GM18505 (cell line): Measurements from ENCODE around the gene CLDN6.
"Not testable (repeated sequence)": the region's sequence is repeated elsewhere in the genome, so short reads cannot be mapped to it uniquely, and the experiment has no call there.

Experiments
- ATAC-seq: cut with Tn5 transposase; IDR thresholded peaks from one replicate; pipeline ENCODE4 v1.9.1; 2021; ENCODE audit not compliant: unreplicated experiment
- POLR2A ChIP-seq: IDR thresholded peaks from 4 replicates; pipeline ENCODE4 v1.6.1; 2011; ENCODE audit warnings: borderline replicate concordance; ENCODE audit not compliant: insufficient read depth, insufficient read length; ENCODE audit errors: extremely low read depth

Gene CLDN6

DNA sequence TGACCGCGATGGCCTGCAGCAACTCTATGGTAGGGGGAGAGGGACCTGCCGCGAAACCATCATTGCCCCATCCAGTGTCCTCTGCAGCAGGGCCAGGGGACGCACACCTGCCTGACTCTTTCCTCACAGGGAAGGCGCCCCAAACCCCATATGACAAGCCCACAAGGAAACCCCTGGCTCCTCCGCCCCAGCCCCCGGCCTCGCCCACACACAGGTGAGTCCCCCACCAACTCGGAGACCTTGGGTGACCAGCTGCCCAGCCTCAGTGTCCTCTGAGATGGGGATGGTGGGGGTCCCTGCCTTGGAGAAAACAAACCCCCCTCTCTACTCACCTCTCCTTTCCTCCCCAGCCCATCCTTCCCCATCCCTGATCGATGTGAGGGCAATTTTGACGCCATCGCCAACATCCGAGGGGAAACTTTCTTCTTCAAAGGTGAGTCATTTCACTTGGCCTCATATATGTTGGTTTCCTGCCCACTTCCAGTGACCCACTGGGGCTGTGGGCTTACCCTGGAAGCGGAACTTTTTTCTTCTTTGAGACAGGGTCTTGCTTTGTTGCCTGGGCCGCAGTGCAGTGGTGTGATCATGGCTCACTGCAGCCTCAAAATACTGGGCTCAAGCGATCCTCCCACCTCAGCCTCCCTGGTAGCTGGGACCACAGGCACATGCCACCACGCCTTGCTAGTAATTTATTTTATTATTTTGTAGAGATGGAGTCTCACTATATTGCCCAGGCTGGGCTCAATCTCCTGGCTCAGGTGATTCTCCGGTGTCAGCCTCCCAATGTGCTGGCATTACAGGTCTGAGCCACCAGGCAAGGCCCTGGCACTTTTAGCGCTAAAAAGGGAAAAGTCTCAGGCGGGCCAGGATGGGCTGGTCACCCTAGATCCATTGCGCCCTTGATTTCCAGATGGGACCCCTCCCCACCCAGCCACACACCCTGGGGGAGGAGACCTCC lies 39.5 kb upstream of the CLDN6 start:
- ATAC-seq = no peak
- no peak for TF ChIP-seq POLR2A

DNA sequence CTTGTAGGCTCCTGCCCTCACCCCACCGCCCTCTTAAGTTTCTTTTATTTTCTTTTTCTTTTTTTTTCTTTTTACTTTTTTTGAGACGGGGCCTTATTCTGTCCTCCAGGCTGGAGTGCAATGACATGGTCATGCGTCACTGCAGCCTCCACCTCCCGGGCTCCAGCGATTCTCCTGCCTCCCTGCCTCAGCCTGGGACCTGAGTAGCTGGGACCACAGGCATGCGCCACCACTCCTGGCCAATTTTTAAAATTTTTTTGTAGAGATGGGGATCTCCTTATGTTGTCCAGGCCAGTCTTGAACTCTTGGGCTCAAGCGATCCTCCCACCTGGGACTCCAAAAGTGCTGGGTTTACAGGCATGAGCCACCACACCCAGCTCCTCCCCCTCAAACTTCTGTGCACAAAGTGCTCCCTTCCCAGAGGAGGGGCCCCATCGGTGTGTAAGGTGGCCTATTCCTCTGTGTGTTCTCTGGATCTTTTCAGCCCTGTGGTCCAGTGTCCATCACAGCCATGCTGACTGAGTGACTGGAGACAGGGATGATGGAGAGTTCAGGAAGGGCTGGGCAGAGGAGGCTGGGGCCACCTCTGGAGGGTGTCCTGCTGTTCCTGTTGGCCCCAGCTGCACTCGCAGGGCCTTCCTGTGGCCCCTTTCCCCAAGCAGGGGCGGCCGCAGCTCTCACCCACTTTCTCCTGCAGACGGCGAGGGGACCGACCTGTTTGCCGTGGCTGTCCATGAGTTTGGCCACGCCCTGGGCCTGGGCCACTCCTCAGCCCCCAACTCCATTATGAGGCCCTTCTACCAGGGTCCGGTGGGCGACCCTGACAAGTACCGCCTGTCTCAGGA lies 38.6 kb upstream of the CLDN6 start:
- no peak for TF ChIP-seq POLR2A
- ATAC-seq = no peak

DNA sequence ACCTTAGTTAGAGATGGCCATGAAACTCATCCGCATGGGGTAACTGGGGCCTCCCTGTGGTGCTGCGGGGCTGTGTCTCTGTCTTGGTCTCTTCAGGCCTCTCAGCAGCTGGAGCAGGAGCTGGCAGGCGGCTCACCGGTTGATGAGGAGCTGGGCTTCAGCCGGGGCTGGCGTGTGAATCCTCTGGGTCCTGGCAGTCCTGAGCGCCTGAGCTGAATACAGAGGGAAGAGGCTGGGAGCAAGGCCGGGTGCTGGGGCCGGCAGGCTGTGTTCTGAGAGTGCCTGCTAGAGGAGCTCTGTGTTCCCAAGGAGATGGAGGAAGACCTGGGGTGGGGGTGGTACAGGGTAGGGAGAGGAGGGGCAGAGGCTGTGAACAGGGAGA lies 37.7 kb upstream of the CLDN6 start:
- ATAC-seq = not testable (repeated sequence)

DNA sequence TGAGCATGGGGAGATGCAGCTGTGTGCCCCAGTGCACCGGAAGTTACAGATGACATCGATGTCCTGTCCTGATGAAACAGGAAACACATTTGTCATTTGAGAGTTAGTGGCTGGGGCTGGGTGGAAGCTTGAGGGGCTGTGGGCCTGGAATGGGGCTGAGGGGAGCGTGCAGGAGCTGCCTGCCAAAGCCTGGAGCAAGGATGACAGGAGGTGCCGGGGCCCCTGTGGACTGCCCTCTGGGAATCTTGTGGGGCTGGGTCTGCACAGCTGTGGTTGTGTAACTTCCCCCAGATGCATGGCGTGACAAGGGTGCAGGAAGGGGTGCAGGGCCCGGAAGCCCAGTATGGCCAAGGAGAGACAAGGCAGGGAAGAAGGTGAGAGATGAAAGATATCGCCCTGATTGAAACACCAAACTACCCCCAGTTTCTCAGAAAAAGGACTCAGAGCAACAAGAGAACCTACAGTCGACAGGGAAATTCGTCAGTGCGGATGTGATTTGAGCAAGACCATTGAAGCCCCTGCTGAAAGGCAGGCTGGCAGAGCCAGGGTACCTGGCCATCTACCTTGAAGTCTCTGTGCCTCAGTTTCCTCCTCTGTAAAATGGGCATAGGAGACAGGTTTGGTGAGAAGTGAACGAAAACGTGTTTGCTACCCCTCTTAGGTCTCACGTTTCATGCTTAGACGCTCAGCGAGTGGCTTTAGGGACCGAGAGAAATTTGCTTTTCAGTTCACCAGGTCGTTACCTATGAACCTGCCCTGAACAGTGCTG lies 37.2 kb upstream of the CLDN6 start:
- TF ChIP-seq POLR2A = no peak
- no peak for ATAC-seq

DNA sequence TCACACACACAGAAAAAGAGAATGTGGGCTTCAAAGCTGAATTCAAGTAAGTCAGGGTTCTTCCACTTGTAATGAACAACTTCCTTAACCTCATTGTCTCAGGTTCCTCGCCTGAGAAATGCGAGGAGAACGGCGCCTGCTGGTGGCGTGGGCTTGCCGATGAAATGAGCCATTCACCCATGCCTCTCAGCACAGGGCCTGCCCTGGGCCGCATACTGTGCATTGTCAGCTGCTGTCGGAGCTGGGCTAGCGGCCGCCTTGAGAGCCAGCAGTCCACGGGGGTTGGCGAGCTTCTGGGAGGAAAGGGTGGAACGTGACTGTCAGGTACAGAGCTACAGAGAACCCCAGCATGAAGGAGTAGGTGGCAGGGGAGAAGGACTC lies 35.3 kb upstream of the CLDN6 start:
- not testable (repeated sequence) for ATAC-seq

DNA sequence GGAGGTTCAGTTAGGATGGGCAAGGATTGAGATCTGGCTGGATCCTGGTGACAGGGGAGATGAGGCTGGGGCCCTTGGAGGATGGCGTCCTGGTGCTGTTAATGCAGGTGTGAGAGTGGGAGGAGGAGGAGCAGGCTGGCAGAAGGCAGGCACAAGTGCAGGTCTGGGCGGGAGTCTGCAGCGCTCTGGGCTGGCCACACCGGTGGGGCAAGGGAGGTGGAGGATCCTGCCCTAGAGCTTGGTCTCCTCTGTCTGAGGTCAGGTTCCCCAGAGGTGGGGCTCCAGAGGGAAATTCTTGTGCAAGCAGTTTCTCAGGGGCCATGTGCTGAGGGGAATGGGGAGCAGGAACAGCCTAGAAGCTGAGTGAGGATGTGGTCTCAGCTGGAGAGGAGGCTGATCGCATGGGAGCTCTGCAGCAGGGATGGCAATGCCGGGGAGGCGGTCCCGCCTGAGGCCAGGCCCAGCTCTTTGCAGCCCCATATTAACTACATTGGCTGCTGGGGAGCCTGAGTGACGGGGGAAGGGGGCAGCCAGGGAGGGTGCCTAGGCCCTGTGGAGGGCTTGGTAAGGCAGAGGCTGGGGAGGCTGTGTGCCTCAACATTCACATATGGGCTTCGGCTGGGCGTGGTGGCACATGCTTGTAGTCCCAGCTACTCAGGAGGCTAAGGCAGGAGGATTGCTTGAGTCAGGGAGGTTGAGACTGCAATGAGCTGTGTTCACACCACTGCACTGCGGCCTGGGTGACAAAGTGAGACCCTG lies 34.8 kb upstream of the CLDN6 start:
- ATAC-seq = not testable (repeated sequence)

DNA sequence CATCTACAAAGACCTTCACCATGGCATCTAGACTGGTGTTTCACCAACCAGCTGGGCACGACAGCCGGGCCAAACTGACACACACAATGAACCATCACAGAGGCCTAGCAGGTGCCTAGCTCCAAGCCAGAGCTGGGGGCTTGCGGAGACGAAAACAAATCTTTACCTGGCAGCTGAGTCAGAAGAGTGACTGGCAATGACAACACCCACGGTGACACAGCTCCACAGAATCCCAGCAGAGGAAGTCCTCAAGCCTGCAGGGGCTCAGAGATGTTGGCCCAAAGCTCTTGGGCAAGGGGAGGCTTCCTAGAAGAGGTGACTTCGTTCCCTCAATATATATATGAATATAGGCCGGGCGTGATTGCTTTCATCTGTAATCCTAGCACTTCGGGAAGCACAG lies 33.5 kb upstream of the CLDN6 start:
- no peak for TF ChIP-seq POLR2A
- no peak for ATAC-seq

DNA sequence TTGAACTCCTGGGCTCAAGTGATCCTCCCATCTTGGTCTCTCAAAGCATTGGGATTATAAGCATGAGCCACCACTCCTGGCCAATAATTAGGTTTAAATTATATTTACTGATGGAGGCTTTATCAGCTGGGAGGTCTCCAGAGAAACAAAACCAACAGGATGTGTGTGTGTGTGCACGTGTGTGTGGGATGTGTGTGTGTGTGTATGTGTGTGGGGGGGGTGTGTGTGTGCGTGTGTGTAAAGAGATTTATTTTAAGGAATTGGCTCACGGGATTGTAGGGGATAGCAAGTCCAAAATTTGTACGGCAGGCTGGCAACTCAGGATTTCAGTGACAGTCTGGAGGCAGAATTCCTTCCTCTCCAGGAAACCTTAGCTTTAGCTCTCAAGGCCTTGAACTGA lies 33.0 kb upstream of the CLDN6 start:
- no peak for TF ChIP-seq POLR2A
- ATAC-seq = no peak

DNA sequence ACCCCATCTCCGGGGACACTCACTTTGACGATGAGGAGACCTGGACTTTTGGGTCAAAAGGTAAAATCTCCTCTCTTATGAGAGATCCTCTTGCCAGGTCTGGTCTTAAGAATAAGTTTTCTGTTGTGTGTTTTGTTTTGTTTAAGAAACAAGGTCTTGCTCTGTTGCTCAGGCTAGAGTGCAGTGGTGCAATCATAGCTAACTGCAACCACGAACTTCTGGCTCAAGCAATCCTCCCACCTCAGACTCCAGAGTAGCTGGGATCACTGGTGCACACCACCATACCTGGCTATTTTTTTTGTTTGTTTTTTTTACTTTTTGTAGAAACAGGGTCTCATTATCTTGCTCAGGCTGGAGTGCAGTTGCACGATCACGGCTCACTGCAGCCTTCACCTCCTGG lies 32.5 kb upstream of the CLDN6 start:
- TF ChIP-seq POLR2A = no peak
- no peak for ATAC-seq

DNA sequence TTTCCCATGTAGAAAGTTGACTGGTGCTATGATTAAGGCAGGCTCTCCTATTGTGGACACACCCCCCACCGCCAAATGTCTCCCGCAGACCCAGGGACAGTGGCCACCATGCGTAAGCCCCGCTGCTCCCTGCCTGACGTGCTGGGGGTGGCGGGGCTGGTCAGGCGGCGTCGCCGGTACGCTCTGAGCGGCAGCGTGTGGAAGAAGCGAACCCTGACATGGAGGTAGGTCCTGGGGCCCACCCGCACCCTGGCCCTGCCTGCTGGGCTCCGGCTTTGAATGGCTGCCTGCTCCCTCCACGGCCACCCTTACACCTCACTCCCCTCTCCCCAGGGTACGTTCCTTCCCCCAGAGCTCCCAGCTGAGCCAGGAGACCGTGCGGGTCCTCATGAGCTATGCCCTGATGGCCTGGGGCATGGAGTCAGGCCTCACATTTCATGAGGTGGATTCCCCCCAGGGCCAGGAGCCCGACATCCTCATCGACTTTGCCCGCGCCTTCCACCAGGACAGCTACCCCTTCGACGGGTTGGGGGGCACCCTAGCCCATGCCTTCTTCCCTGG lies 32.0 kb upstream of the CLDN6 start:
- no peak for TF ChIP-seq POLR2A
- ATAC-seq = no peak

DNA sequence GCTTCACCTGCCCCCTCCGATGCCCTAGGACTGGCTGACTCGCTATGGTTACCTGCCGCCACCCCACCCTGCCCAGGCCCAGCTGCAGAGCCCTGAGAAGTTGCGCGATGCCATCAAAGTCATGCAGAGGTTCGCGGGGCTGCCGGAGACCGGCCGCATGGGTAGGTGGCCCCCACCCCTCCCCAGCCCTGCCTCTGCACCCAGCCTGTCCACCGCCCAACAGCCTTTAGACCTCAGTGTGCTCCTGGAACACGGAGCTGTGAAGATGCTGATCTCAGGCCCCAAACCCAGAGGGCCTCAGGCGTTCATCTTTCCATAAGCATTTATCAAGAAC lies 29.4 kb upstream of the CLDN6 start:
- no peak for ATAC-seq
- TF ChIP-seq POLR2A = no peak

DNA sequence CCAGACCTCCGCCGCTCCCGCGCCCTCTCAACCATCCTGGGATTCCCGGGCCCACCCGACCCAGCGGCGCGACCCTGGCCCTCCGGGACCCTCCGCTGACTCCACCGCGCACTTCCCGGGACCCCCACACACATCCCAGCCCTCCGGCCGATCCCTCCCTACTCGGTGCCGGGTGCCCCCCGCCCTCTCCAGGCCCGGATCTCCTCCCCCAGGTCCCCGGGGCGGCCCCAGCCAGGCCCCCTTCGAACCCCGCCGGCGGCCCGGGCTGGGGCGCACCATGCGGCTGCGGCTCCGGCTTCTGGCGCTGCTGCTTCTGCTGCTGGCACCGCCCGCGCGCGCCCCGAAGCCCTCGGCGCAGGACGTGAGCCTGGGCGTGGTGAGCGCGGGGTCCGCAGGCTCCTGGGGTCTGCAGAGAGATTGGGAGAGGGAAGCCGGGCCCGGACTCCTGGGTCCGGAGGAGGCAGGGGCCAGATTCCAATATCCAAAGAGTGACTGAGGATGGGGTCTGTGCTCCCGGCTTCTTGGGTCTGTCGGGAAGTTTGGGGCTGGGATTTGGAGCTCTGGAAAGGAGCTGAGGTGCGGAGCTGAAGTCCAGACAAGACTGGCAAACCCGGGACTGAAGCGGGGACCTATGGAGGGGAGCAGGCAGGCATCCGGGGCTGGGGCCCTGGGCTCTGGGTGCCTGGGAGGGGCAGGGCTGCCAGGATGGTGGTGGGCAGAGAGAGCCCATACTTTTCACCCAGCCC lies 28.8 kb upstream of the CLDN6 start:
- no peak for TF ChIP-seq POLR2A
- no peak for ATAC-seq
